Measurements from ENCODE around the gene DNAH8.

The DNAH8 gene

GRCh38 chr6:38799529-38800184, 84.5 kb downstream of the DNAH8 start:
- DNase-seq: no peak

- DNase-seq: no peak
These were observed 86.2 kb downstream of the DNAH8 start for GRCh38 chr6:38801305-38801704.

GRCh38 chr6:38802497-38802896, 87.4 kb downstream of the DNAH8 start:
- DNase-seq: no peak

- no peak for DNase-seq
These were observed 88.0 kb downstream of the DNAH8 start for GRCh38 chr6:38803129-38803528.

- DNase-seq: peak; percentile 68
These were observed 89.2 kb downstream of the DNAH8 start for GRCh38 chr6:38804358-38804757.

GRCh38 chr6:38805127-38805655, 90.1 kb downstream of the DNAH8 start:
- no peak for DNase-seq

- DNase-seq: no peak
These were observed 90.6 kb downstream of the DNAH8 start for GRCh38 chr6:38805692-38806091.

- no peak for DNase-seq
These were observed 91.2 kb downstream of the DNAH8 start for GRCh38 chr6:38806271-38806670.

GRCh38 chr6:38806833-38807232, 91.7 kb downstream of the DNAH8 start:
- no peak for DNase-seq

GRCh38 chr6:38808039-38808438, 92.9 kb downstream of the DNAH8 start:
- no peak for DNase-seq

GRCh38 chr6:38813041-38813823, 98.1 kb downstream of the DNAH8 start:
- no peak for DNase-seq

- peak; percentile 72 for DNase-seq
These were observed 99.7 kb downstream of the DNAH8 start for GRCh38 chr6:38814761-38815160.

- DNase-seq: no peak
These were observed 100.1 kb downstream of the DNAH8 start for GRCh38 chr6:38815250-38815649.

- no peak for DNase-seq
These were observed 103.6 kb downstream of the DNAH8 start for GRCh38 chr6:38818691-38819090.

GRCh38 chr6:38822963-38823362, 107.9 kb downstream of the DNAH8 start:
- DNase-seq: no peak

GRCh38 chr6:38824243-38824894, 109.3 kb downstream of the DNAH8 start:
- no peak for DNase-seq

GRCh38 chr6:38827024-38827423, 111.9 kb downstream of the DNAH8 start:
- no peak for DNase-seq

GRCh38 chr6:38831865-38832264, 116.8 kb downstream of the DNAH8 start:
- DNase-seq: no peak

GRCh38 chr6:38833320-38833719, 118.2 kb downstream of the DNAH8 start:
- DNase-seq: no peak

GRCh38 chr6:38836585-38836984, 121.5 kb downstream of the DNAH8 start:
- no peak for DNase-seq

GRCh38 chr6:38837101-38837500, 122.0 kb downstream of the DNAH8 start:
- DNase-seq: no peak

GRCh38 chr6:38843798-38844197, 128.7 kb downstream of the DNAH8 start:
- no peak for DNase-seq

- no peak for DNase-seq
These were observed 130.8 kb downstream of the DNAH8 start for GRCh38 chr6:38845931-38846330.

- DNase-seq: no peak
These were observed 131.2 kb downstream of the DNAH8 start for GRCh38 chr6:38846361-38846760.

Measured in islet precursor cell (in vitro differentiated cells).